HFF-Myc (cell line): ENCODE data around the gene LBH.

Experiments used
- DNase-seq: peaks from one replicate; pipeline ENCODE4 v3.0.0-alpha.2; 2011; ENCODE audit warnings: low read depth; ENCODE audit errors: extremely low read depth
- H3K4me3 ChIP-seq: replicated peaks from 2 replicates; pipeline ENCODE4 v1.5.1; 2011; ENCODE audit warnings: low read depth, mild to moderate bottlenecking, control low read depth, low read length
- TF ChIP-seq, protein P1 (sequence below): IDR thresholded peaks from 2 replicates; pipeline ENCODE4 v1.5.1; 2012; ENCODE audit warnings: mild to moderate bottlenecking, low read depth, low read length, control low read depth; ENCODE audit errors: missing control alignments

Gene LBH

GRCh38 chr2:30300456-30301221 lies 69.3 kb downstream of the LBH start:
- DNase-seq, result no peak
- TF ChIP-seq, protein P1, sequence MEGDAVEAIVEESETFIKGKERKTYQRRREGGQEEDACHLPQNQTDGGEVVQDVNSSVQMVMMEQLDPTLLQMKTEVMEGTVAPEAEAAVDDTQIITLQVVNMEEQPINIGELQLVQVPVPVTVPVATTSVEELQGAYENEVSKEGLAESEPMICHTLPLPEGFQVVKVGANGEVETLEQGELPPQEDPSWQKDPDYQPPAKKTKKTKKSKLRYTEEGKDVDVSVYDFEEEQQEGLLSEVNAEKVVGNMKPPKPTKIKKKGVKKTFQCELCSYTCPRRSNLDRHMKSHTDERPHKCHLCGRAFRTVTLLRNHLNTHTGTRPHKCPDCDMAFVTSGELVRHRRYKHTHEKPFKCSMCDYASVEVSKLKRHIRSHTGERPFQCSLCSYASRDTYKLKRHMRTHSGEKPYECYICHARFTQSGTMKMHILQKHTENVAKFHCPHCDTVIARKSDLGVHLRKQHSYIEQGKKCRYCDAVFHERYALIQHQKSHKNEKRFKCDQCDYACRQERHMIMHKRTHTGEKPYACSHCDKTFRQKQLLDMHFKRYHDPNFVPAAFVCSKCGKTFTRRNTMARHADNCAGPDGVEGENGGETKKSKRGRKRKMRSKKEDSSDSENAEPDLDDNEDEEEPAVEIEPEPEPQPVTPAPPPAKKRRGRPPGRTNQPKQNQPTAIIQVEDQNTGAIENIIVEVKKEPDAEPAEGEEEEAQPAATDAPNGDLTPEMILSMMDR, result no peak
- H3K4me3 ChIP-seq, result no peak overlapping the region

DNA sequence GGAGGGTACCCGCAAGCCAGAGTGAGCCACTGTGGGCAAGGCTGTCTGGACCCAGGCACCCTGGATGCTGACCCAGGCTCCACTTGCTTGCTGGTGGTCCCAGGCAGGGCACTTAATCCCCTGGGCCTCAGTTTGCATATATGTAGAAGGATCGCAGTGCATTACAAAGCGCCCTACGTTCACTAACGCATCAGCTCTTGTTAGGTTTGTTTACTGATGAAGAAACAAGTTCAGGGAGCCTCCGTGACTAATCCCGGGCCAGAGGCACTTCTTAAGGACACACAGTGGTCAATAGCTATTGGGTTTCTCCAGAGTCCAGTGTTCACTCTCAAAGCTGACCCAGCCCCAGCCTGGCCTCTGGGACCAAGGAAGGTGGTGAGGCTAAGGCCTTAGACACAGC lies 70.2 kb downstream of the LBH start:
- no peak overlapping the region for H3K4me3 ChIP-seq
- no peak for DNase-seq
- TF ChIP-seq, protein P1, result no peak

DNA sequence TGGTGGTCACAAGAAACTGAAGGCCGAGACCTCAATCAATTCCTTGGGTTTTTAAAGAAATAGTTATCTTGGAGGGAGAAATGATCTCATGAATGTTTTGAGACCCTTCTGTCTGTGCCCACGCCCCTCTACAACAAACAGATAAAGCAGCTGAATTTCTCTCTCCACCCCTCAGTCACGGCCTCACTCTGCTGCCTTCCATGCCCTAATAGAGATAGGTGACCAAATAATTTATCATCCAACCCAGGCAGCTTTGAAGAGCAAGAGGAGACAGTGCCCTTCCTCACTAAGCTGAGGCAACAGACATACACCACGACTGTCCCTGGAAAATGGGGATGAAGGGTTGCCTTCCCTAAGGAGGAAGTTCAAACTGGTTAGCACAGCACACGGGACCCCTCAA lies 71.2 kb downstream of the LBH start:
- H3K4me3 ChIP-seq, result no peak overlapping the region
- no peak for DNase-seq
- TF ChIP-seq, protein P1, result no peak

DNA sequence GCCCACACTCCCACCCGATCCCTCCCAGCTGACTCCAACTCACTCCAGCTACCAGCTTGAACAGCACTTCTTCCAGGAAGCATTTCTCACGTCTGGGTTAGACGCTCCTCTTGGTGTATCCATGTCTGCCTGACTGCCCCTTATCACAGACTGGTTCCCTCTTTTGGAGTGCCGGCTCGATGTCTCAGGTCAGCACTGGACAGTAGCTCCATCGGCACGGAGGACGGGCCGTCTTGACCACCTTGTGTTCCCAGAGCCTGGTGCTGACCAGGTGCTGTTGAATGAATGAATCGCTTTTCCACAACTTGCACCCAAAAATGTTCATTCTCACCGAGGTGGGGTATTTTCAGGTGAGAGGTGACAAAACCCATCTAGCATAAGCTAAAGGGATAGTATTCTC lies 71.8 kb downstream of the LBH start:
- no peak overlapping the region for H3K4me3 ChIP-seq
- no peak for DNase-seq
- TF ChIP-seq, protein P1, result no peak

DNA sequence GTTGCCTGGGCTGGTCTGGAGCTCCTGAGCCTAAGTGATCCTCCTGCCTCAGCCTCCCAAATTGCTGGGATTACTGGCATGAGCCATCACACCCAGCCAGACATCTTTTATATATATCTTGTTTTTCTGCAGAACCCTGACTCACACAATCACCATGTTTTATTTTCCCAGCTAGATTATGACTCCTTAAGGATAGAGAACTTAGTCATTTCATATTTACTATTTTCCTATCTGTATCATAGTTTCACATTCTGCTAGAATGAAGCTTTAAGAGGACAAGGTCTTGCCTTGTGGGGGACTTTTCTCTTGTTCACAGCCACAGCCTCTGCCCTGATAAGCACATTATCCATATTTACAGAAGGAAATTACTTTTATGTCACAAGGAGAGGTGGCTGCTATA lies 73.9 kb downstream of the LBH start:
- TF ChIP-seq, protein P1, result no peak
- H3K4me3 ChIP-seq, result no peak overlapping the region
- DNase-seq, result no peak

DNA sequence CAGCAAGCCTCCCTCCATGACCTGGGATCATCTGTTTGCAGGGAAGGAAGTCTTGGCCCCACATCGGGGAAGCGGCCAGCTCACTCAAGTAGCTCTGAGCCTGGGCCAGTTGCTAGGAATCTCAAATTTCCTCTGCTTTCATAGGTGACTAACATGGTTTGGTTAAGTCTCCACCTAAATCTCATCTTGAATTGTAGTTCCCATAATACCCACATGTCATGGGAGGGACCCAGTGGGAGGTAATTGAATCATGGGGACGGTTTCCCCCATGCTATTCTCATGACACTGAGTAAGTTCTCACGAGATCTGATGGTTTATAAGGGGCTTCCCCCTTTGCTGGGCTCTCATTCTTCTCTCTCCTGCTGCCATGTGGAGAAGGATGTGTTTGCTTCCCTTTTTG lies 75.2 kb downstream of the LBH start:
- TF ChIP-seq, protein P1, result no peak
- no peak overlapping the region for H3K4me3 ChIP-seq
- no peak for DNase-seq

GRCh38 chr2:30308280-30308679 lies 76.9 kb downstream of the LBH start:
- no peak overlapping the region for H3K4me3 ChIP-seq

More at GRCh38 chr2:30308280-30308679, 76.9 kb downstream of the LBH start:
- no peak for DNase-seq
- TF ChIP-seq, protein P1, result no peak
